ENCODE measurements around the gene VPS50. TPM values are rescaled to one million over a fixed set of nuclear protein-coding genes. Genes with fewer than 3 reads are reported as not detected.

VPS50 gene
- total RNA-seq, 1 experiment from 2014 or later = 15.1 TPM

GRCh38 chr7:93218997-93219827 lies 13.0 kb upstream of the VPS50 start:
- H4K20me1 ChIP-seq (ENCODE audit: insufficient read depth) = no peaks in the 10 kb centered on the region
- H3K9me2 ChIP-seq (ENCODE audit: insufficient read depth) = peaks cover 9% of the 10 kb centered on the region; the same call in 1 of the 2 replicates
- no peaks in the 10 kb centered on the region for H3K36me3 ChIP-seq (ENCODE audit: control insufficient read depth in 1 of 2, insufficient read depth in 2 of 2, low read length in 2 of 2)
- no peaks in the 10 kb centered on the region for H3K4me1 ChIP-seq (ENCODE audit: control insufficient read depth in 1 of 2, insufficient read depth in 2 of 2, low read length in 2 of 2)
- no peak for DNase-seq (ENCODE audit: low read depth, low spot score)
- H2AFZ ChIP-seq (ENCODE audit: low read depth, low read length, poor library complexity, severe bottlenecking) = no peak overlapping the region
- H3K4me3 ChIP-seq (replicated peaks in 1 of 2; ENCODE audit: low read depth in 1 of 2, low read length in 2 of 2) = no peak overlapping the region
- ChIA-PET RAD21 (ENCODE audit: low non-redundant PET in 1 of 2, low total read pairs in 2 of 2, uncharacterized antibody in 2 of 2, unreplicated experiment in 2 of 2) (no interaction called here), POLR2A (no interaction called here), CTCF (no interaction called here)
- TF ChIP-seq CBX3 (IDR thresholded peaks at IDR 0.05; ENCODE audit: low read depth) (no peak), JUND (IDR thresholded peaks at IDR 0.05) (no peak), TCF7L2 (IDR thresholded peaks at IDR 0.05; ENCODE audit: borderline replicate concordance, extremely low read depth, insufficient read depth, insufficient read length) (no peak), FOSL1 (IDR thresholded peaks at IDR 0.05; ENCODE audit: low read depth) (no peak), SP1 (IDR thresholded peaks at IDR 0.05; ENCODE audit: low read depth) (no peak), POLR2A (IDR thresholded peaks at IDR 0.05; ENCODE audit: borderline replicate concordance, extremely low read depth, insufficient read depth, insufficient read length) (no peak), EGR1 (IDR thresholded peaks at IDR 0.05; ENCODE audit: low read depth) (no peak), EZH2 (IDR thresholded peaks at IDR 0.05) (no peak), RAD21 (IDR thresholded peaks at IDR 0.05; ENCODE audit: low read depth) (no peak), ATF3 (IDR thresholded peaks at IDR 0.05) (no peak), SIN3A (IDR thresholded peaks at IDR 0.05; ENCODE audit: low read depth) (no peak), POLR2AphosphoS5 (IDR thresholded peaks at IDR 0.05; ENCODE audit: low read depth, low read length) (no peak), YY1 (IDR thresholded peaks at IDR 0.05; ENCODE audit: extremely low read depth, insufficient replicate concordance, low read depth, low read length) (no peak), CEBPB (IDR thresholded peaks at IDR 0.05; ENCODE audit: low read depth) (no peak), MAX (IDR thresholded peaks at IDR 0.05) (no peak), ZFX (IDR thresholded peaks at IDR 0.05) (no peak)
- TF ChIP-seq, protein P1, sequence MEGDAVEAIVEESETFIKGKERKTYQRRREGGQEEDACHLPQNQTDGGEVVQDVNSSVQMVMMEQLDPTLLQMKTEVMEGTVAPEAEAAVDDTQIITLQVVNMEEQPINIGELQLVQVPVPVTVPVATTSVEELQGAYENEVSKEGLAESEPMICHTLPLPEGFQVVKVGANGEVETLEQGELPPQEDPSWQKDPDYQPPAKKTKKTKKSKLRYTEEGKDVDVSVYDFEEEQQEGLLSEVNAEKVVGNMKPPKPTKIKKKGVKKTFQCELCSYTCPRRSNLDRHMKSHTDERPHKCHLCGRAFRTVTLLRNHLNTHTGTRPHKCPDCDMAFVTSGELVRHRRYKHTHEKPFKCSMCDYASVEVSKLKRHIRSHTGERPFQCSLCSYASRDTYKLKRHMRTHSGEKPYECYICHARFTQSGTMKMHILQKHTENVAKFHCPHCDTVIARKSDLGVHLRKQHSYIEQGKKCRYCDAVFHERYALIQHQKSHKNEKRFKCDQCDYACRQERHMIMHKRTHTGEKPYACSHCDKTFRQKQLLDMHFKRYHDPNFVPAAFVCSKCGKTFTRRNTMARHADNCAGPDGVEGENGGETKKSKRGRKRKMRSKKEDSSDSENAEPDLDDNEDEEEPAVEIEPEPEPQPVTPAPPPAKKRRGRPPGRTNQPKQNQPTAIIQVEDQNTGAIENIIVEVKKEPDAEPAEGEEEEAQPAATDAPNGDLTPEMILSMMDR (IDR thresholded peaks at IDR 0.05 in 2 of 3, conservative IDR thresholded peaks at IDR 0.05 in 1 of 3; ENCODE audit: borderline replicate concordance in 1 of 3, insufficient read depth in 1 of 3, low read depth in 2 of 3, low read length in 2 of 3) = no peak
- TF ChIP-seq, protein P2, sequence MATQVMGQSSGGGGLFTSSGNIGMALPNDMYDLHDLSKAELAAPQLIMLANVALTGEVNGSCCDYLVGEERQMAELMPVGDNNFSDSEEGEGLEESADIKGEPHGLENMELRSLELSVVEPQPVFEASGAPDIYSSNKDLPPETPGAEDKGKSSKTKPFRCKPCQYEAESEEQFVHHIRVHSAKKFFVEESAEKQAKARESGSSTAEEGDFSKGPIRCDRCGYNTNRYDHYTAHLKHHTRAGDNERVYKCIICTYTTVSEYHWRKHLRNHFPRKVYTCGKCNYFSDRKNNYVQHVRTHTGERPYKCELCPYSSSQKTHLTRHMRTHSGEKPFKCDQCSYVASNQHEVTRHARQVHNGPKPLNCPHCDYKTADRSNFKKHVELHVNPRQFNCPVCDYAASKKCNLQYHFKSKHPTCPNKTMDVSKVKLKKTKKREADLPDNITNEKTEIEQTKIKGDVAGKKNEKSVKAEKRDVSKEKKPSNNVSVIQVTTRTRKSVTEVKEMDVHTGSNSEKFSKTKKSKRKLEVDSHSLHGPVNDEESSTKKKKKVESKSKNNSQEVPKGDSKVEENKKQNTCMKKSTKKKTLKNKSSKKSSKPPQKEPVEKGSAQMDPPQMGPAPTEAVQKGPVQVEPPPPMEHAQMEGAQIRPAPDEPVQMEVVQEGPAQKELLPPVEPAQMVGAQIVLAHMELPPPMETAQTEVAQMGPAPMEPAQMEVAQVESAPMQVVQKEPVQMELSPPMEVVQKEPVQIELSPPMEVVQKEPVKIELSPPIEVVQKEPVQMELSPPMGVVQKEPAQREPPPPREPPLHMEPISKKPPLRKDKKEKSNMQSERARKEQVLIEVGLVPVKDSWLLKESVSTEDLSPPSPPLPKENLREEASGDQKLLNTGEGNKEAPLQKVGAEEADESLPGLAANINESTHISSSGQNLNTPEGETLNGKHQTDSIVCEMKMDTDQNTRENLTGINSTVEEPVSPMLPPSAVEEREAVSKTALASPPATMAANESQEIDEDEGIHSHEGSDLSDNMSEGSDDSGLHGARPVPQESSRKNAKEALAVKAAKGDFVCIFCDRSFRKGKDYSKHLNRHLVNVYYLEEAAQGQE (IDR thresholded peaks at IDR 0.05; ENCODE audit: low read depth) = no peak
- BruUV-seq (replicated peaks) = no TSS peak
- ATAC-seq = no peak
- intact Hi-C loops (cut with micrococcal nuclease) = no loop called here
- H3K79me2 ChIP-seq (ENCODE audit: insufficient read depth, low read length) = no peaks in the 10 kb centered on the region
- H3K9ac ChIP-seq (ENCODE audit: low read length) = no peak overlapping the region
- no peaks in the 10 kb centered on the region for H3K9me3 ChIP-seq (ENCODE audit: control insufficient read depth in 1 of 2, insufficient read depth in 1 of 2, low read depth in 1 of 2, low read length in 2 of 2)
- H3K27me3 ChIP-seq (ENCODE audit: insufficient read depth, low read length) = peaks cover 21% of the 10 kb centered on the region
- H3K4me2 ChIP-seq (ENCODE audit: low read length) = no peak overlapping the region
- no peak overlapping the region for H3K27ac ChIP-seq (ENCODE audit: low read depth, low read length)
